Tongue (tissue), 2 donors: ENCODE results near the gene REXO1. TPM values are rescaled to one million over a fixed set of nuclear protein-coding genes. Genes with fewer than 3 reads are reported as not detected.
"Not testable (repeated sequence)": the region's sequence is repeated elsewhere in the genome, so short reads cannot be mapped to it uniquely, and the experiment has no call there.

Experiments
- DNase-seq: peaks from one replicate; pipeline ENCODE4 v3.0.0-alpha.2; 2015
- total RNA-seq: library from RNA; depleted of rRNA; stranded (reverse); fragments of >200 nt; gene quantifications from one replicate; pipeline ENCODE4 v1.2.3, GENCODE V29; 2014

REXO1 gene
- total RNA-seq, 1 donor from 2014 or later: 11.2 TPM

GRCh38 chr19:1813192-1814182, 34.8 kb downstream of the REXO1 start:
- no peak for DNase-seq

GRCh38 chr19:1812426-1813191, 35.7 kb downstream of the REXO1 start:
- DNase-seq: peak; percentile 91

GRCh38 chr19:1811942-1812425, 36.3 kb downstream of the REXO1 start, which contains the start of gene ATP8B3:
Gene ATP8B3 (minus strand): TSS chr19:1812276. CDS start chr19:1811736, 540 bp downstream.
- no peak for DNase-seq

DNA sequence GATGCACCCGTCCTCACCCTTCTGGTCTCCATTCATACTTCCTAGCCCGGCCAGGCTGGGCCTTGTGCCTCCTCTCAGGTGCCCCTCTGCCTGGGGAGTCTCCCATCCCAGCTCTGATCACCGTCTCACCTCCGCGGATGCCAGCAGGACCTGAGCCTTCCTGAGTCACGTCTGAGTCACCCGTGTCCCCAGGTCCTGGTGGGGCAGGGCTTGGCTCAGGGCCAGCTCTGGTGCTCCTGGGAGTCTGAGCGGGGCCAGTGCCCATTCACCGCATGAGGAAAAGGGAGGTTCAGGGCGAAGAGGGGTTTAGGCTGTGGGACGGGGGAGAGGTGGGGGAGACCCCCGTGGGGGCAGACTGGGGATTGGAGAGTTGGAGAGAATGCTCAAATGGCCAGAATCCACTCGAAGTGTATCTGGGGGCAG, 36.8 kb downstream of the REXO1 start:
- DNase-seq: no peak

- no peak for DNase-seq
Measured at GRCh38 chr19:1810439-1811160, 37.7 kb downstream of the REXO1 start.

- DNase-seq: no peak
Measured at GRCh38 chr19:1809678-1810077, 38.6 kb downstream of the REXO1 start.

DNA sequence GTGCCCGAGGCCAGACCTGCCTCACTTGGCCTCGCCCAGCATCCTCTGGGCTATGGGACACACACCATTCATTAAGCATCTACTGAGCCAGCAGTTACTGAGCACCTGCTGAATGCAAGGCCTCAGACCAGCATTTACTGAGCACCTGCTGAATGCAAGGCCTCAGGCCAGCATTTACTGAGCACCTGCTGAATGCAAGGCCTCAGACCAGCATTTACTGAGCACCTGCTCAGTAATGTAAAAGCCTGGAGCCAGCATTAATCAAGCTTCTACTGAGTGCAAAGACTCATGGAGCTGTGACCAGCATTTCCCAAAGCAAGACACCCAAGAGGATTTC, 39.9 kb downstream of the REXO1 start:
- no peak for DNase-seq

- no peak for DNase-seq
Measured at GRCh38 chr19:1807695-1808394, 40.4 kb downstream of the REXO1 start.

- no peak for DNase-seq
Measured at GRCh38 chr19:1807030-1807694, 41.1 kb downstream of the REXO1 start.

- DNase-seq: no peak
Measured at GRCh38 chr19:1806184-1807029, 41.9 kb downstream of the REXO1 start.

DNA sequence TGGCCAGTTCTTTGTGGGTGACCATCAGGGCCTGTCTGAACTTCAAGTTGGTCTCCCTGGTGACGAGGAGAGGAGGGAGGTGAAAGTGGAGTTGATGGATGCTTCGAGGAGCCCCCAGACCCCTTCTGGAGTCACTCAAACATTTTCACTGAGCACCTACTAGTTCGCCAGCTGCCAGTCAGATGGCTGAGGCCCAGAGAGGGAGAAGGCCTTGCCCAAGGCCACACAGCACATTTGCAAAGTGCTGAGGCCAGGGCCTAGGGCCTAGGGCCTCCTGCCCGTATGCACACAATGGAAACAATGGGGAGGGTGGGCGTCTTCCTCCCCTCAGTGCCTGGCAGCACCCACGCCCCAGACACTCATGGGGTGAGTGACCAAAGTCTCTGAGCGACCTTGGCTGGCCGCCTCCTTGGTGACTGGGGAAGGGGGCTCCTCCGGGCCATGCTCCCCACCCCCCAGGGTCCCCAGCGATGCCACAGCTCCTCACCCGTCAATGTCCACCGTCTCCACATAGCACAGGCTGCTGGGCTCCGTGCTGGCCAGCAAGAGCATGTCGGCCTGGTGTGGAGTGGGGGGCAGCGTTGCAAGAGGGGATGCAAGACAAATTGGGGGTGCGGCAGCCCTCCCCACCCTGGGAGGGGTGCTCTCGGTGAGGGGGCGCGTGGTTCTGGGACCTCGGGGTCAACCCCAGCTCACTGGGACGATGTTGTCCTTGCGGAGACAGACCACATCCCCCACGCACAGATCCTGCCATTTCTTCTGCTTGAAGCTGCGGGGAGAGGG, 42.7 kb downstream of the REXO1 start:
- DNase-seq: no peak

- DNase-seq: no peak
Measured at GRCh38 chr19:1804858-1805257, 43.4 kb downstream of the REXO1 start.

DNA sequence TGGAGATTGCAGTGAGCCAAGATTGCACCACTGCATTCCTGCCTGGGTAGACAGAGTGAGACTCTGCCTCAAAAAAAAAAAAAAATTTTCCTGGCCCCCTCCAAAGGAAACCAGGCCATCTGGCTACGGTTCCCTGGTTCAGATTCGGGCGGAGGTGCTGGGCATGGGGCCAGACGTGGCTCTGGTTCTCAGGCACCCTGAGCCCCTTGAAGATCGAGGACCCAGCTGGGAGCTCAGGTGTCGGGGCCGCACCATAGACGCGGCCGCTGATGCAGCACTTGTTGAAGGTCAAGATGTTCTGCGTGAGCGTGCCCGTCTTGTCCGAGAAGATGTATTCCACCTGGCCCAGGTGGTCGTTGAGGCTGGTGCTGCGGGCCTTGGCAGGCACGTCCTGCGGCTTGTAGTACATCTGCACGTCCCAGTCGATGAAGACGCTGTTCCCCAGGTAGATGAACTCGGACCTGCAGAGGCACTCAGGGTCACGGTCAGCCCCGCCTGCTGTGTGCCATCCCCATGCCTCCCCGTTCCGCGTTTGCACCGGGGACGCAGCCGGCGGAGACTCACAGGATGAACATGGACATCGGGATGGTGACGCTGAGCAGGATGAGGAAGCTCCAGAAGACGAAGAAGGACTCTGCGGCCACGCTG, 48.5 kb downstream of the REXO1 start:
- no peak for DNase-seq

DNA sequence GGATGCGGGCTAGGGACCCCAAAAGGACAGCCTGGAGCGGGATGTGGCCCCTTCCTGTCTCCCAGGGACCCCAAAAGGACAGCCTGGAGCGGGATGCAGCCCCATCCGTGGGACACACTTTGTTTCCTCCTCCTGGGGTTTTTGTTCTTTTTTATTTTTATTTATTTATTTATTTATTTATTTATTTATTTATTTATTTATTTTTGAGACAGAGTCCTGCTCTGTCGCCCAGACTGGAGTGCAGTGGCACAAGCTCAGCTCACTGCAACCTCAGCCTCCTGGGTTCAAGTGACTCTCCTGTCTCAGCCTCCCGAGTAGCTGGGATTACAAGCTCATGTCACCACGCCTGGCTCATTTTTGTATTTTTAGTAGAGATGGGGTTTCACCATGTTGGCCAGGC, 51.0 kb downstream of the REXO1 start:
- not testable (repeated sequence) for DNase-seq

DNA sequence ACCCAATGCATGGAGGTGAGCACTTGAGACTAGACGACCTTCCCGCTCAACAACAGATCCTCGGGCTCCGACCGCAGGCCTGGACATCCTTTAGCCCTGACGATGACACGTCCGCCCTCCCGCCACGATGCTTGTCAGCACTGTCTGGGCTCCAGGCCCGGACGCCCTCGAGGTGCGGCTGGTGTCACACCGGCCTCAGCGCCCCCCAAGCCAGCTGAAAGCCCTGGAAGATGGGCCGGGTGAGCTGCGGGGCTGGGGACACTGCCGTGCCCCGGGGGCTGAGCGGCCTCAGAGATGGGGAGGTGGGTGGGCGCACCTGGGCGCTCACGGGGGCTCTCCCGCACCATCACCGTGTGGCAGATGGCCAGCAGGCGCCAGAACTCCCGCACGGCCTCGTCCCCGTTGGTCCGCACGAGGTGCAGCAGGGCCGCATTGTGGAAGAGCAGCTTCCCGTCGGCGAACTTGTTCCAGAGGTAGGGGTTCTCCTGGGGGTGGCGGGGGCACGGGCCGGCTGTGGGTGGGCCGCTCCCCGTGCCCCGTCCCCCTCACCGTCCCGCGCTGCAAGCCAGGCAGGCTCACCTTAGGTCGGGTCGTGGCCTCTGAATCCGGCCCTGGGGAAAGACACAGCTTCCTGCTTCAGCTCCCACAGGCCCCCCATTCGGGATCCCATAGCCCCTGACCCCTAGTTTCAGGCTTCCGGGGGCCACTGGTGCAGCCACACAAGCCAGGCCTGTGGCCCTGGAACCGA, 51.7 kb downstream of the REXO1 start:
- no peak for DNase-seq

GRCh38 chr19:1794424-1795172, 53.7 kb downstream of the REXO1 start:
- DNase-seq: no peak

- no peak for DNase-seq
Measured at GRCh38 chr19:1791879-1792278, 56.4 kb downstream of the REXO1 start.
